ENCODE measurements around the gene HTR4.

DNA sequence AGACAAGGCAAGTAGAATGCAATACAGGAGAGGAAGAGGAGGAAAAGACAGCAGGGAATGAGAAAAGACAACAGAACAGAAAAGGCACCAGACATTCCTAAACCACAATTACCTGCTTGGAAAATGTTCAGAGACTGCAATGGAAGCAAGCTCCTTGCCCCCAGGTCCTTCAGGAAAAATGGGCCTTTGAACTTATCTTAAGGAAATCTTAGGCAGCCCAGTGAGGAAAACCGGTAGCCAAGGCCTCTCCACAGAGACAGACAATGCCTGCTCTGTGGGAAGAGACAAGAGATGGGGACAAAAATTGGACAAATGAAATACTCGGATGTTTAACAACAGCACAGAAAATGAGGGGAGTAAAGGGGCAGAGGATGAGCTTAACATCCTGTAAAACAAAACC is 31.2 kb downstream of the HTR4 start:
- TF ChIP-seq JUND (IDR thresholded peaks at IDR 0.05) (no peak), EZH2phosphoT487 (IDR thresholded peaks at IDR 0.05; ENCODE audit: borderline replicate concordance) (no peak), ZFX (IDR thresholded peaks at IDR 0.05) (no peak), POLR2A (IDR thresholded peaks at IDR 0.05; ENCODE audit: borderline replicate concordance, extremely low read depth, insufficient read depth, insufficient read length) (no peak), SP1 (IDR thresholded peaks at IDR 0.05; ENCODE audit: low read depth) (no peak), YY1 (IDR thresholded peaks at IDR 0.05; ENCODE audit: extremely low read depth, insufficient replicate concordance, low read depth, low read length) (no peak), TCF7L2 (IDR thresholded peaks at IDR 0.05; ENCODE audit: borderline replicate concordance, extremely low read depth, insufficient read depth, insufficient read length) (no peak), CEBPB (IDR thresholded peaks at IDR 0.05; ENCODE audit: low read depth) (no peak), SIN3A (IDR thresholded peaks at IDR 0.05; ENCODE audit: low read depth) (no peak)
- TF ChIP-seq, protein P1, sequence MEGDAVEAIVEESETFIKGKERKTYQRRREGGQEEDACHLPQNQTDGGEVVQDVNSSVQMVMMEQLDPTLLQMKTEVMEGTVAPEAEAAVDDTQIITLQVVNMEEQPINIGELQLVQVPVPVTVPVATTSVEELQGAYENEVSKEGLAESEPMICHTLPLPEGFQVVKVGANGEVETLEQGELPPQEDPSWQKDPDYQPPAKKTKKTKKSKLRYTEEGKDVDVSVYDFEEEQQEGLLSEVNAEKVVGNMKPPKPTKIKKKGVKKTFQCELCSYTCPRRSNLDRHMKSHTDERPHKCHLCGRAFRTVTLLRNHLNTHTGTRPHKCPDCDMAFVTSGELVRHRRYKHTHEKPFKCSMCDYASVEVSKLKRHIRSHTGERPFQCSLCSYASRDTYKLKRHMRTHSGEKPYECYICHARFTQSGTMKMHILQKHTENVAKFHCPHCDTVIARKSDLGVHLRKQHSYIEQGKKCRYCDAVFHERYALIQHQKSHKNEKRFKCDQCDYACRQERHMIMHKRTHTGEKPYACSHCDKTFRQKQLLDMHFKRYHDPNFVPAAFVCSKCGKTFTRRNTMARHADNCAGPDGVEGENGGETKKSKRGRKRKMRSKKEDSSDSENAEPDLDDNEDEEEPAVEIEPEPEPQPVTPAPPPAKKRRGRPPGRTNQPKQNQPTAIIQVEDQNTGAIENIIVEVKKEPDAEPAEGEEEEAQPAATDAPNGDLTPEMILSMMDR (IDR thresholded peaks at IDR 0.05 in 2 of 3, conservative IDR thresholded peaks at IDR 0.05 in 1 of 3; ENCODE audit: borderline replicate concordance in 1 of 3, insufficient read depth in 1 of 3, low read depth in 2 of 3, low read length in 2 of 3): no peak
- TF ChIP-seq, protein P2, sequence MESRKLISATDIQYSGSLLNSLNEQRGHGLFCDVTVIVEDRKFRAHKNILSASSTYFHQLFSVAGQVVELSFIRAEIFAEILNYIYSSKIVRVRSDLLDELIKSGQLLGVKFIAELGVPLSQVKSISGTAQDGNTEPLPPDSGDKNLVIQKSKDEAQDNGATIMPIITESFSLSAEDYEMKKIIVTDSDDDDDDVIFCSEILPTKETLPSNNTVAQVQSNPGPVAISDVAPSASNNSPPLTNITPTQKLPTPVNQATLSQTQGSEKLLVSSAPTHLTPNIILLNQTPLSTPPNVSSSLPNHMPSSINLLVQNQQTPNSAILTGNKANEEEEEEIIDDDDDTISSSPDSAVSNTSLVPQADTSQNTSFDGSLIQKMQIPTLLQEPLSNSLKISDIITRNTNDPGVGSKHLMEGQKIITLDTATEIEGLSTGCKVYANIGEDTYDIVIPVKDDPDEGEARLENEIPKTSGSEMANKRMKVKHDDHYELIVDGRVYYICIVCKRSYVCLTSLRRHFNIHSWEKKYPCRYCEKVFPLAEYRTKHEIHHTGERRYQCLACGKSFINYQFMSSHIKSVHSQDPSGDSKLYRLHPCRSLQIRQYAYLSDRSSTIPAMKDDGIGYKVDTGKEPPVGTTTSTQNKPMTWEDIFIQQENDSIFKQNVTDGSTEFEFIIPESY (IDR thresholded peaks at IDR 0.05; ENCODE audit: extremely low read depth, insufficient replicate concordance, low read length): no peak
